GM12878 (cell line): Measurements from ENCODE around the gene GET3.

Experiments
- BRCA1 ChIP-seq: IDR thresholded peaks from 2 replicates; pipeline ENCODE4 v1.6.1; 2011; ENCODE audit warnings: low read depth, low read length, improper control_type of control experiment
- CTCF ChIP-seq, 3 experiments: IDR thresholded peaks in 2 of 3; conservative IDR thresholded peaks in 1 of 3; 2 replicates each; pipeline ENCODE4 v1.5.1; 2011; ENCODE audit warnings: low read depth in 3 of 3, low read length in 3 of 3, mild to moderate bottlenecking in 3 of 3, control low read depth in 2 of 3, moderate library complexity in 2 of 3, inconsistent platforms in 1 of 3, mixed read lengths in 1 of 3; ENCODE audit not compliant: control insufficient read depth in 2 of 3, insufficient read depth in 1 of 3; ENCODE audit errors: extremely low read depth in 1 of 3
- FOXM1 ChIP-seq: IDR thresholded peaks from 2 replicates; pipeline ENCODE4 v1.6.1; 2012; ENCODE audit warnings: low read depth, mild to moderate bottlenecking, inconsistent platforms, low read length, moderate library complexity
- HDGF ChIP-seq: fragments of 450-650 bp; IDR thresholded peaks from 2 replicates; pipeline ENCODE4 v1.6.1; 2016; ENCODE audit warnings: antibody characterized with exemption
- NR2C1 ChIP-seq: fragments of 450-650 bp; IDR thresholded peaks from 2 replicates; pipeline ENCODE4 v1.6.1; 2017; ENCODE audit warnings: antibody characterized with exemption, mild to moderate bottlenecking, moderate library complexity
- POLR2A ChIP-seq: IDR thresholded peaks from 2 replicates; pipeline ENCODE4 v1.6.1; 2011; ENCODE audit warnings: low read depth, mild to moderate bottlenecking, low read length
- POLR2AphosphoS5 ChIP-seq: IDR thresholded peaks from 2 replicates; pipeline ENCODE4 v1.6.1; 2011; ENCODE audit warnings: mild to moderate bottlenecking, low read length, inconsistent platforms
- REST ChIP-seq: IDR thresholded peaks from 2 replicates; pipeline ENCODE4 v1.6.1; 2012; ENCODE audit warnings: mild to moderate bottlenecking, low read depth, low read length
- SP1 ChIP-seq: IDR thresholded peaks from one replicate; pipeline ENCODE4 v1.6.1; 2011; ENCODE audit warnings: low read depth, low read length
- SRF ChIP-seq, 2 experiments: IDR thresholded peaks; 2 replicates each; pipeline ENCODE4 v1.6.1; 2011; ENCODE audit warnings: low read depth in 2 of 2, low read length in 2 of 2, mild to moderate bottlenecking in 1 of 2, moderate library complexity in 1 of 2
- TCF7 ChIP-seq: IDR thresholded peaks from 2 replicates; pipeline ENCODE4 v1.6.1; 2014; ENCODE audit warnings: antibody characterized with exemption, borderline replicate concordance
- ZBTB33 ChIP-seq: fragments of 450-650 bp; IDR thresholded peaks from 2 replicates; pipeline ENCODE4 v1.6.1; 2017; ENCODE audit warnings: mild to moderate bottlenecking
- TF ChIP-seq, protein P1 (sequence below): IDR thresholded peaks from 2 replicates; pipeline ENCODE4 v1.6.1; 2011; ENCODE audit warnings: low read depth, low read length, improper control_type of control experiment, borderline replicate concordance
- TF ChIP-seq, protein P2 (sequence below): fragments of 150-350 bp; IDR thresholded peaks from 2 replicates; pipeline ENCODE4 v1.6.1; 2016; ENCODE audit warnings: low read depth, low read length

DNA sequence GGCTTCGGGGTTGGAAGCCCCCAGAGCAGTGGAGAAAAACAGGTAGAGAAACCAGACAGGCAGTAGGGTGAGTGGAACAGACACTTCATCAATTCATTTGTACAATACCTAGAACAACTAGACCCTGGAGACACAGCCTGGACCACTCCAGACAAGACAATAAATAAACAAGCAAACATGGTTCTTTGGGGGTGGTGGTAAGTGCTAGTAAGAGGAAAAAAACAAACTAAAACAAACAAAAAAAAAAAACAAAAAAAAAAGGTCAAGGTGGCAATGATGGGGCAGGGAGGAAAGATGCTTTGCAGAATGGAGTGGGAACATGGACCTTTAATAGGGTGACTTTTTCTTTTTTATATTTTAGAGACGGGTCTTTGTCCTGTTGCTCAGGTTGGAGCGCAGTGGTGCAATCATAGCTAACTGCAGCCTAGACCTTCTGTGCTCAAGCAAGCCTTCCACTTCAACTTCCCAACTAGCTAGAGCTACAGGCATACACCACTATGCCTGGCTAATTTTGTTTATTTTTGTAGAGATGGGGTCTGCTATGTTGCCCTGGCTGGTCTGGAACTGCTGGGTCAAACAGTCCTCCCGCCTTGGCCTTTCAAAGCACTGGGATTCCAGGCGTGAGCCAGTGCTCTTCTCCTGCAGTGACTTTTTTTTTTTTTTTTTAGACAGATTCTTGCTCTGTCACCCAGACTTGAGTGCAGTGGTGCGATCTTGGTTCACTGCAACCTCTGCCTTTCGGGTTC lies 57.1 kb downstream of the GET3 start:
- TF ChIP-seq POLR2AphosphoS5 (no peak), SRF (IDR thresholded peaks at IDR 0.05; ENCODE audit: low read depth in 2 of 2, low read length in 2 of 2) (no peak), CTCF (IDR thresholded peaks at IDR 0.05 in 2 of 3, conservative IDR thresholded peaks at IDR 0.05 in 1 of 3; ENCODE audit: control insufficient read depth in 2 of 3, extremely low read depth in 1 of 3, insufficient read depth in 1 of 3, low read depth in 3 of 3, low read length in 3 of 3) (no peak), TCF7 (no peak), REST (no peak), POLR2A (no peak), BRCA1 (no peak), FOXM1 (no peak), SP1 (no peak), NR2C1 (no peak), ZBTB33 (no peak), HDGF (no peak)
- TF ChIP-seq, protein P1, sequence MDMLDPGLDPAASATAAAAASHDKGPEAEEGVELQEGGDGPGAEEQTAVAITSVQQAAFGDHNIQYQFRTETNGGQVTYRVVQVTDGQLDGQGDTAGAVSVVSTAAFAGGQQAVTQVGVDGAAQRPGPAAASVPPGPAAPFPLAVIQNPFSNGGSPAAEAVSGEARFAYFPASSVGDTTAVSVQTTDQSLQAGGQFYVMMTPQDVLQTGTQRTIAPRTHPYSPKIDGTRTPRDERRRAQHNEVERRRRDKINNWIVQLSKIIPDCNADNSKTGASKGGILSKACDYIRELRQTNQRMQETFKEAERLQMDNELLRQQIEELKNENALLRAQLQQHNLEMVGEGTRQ: no peak
- TF ChIP-seq, protein P2, sequence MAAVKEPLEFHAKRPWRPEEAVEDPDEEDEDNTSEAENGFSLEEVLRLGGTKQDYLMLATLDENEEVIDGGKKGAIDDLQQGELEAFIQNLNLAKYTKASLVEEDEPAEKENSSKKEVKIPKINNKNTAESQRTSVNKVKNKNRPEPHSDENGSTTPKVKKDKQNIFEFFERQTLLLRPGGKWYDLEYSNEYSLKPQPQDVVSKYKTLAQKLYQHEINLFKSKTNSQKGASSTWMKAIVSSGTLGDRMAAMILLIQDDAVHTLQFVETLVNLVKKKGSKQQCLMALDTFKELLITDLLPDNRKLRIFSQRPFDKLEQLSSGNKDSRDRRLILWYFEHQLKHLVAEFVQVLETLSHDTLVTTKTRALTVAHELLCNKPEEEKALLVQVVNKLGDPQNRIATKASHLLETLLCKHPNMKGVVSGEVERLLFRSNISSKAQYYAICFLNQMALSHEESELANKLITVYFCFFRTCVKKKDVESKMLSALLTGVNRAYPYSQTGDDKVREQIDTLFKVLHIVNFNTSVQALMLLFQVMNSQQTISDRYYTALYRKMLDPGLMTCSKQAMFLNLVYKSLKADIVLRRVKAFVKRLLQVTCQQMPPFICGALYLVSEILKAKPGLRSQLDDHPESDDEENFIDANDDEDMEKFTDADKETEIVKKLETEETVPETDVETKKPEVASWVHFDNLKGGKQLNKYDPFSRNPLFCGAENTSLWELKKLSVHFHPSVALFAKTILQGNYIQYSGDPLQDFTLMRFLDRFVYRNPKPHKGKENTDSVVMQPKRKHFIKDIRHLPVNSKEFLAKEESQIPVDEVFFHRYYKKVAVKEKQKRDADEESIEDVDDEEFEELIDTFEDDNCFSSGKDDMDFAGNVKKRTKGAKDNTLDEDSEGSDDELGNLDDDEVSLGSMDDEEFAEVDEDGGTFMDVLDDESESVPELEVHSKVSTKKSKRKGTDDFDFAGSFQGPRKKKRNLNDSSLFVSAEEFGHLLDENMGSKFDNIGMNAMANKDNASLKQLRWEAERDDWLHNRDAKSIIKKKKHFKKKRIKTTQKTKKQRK: no peak
